ENCODE data around the gene SLC7A5. TPM values are rescaled to one million over a fixed set of nuclear protein-coding genes. Genes with fewer than 3 reads are reported as not detected.

The SLC7A5 gene
- total and polyA plus RNA-seq, 2 of the 13 experiments (the other 11 are each of a cell fraction or from before 2014, with no cell fraction given), result 79.6 to 155 TPM

DNA sequence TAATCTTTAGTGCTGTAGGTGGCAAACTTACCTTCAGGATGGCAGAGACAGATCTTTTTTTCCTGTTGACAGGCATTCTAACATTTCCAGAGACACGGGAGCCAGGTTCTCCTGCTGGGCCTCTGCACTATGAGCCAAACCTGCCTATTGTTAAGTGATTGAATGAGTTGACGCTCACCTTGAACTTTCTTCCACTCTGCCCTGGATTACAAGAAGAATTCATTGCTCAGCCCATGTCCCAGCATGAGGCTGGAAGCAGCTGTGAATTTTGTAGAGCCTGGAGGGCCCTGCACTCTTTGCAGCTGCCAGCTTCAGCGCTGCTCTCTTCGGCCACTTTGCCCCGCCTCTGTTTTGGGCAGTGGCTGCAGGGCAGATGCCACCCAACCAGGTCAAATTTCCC lies 9.4 kb upstream of the SLC7A5 start (continued):
- no peak for TF ChIP-seq RAD21 (CRISPR knock-in tag; IDR thresholded peaks at IDR 0.05)
- peak; percentile 80 for TF ChIP-seq ZNF205 (CRISPR knock-in tag; IDR thresholded peaks at IDR 0.05)
- TF ChIP-seq, protein P1, sequence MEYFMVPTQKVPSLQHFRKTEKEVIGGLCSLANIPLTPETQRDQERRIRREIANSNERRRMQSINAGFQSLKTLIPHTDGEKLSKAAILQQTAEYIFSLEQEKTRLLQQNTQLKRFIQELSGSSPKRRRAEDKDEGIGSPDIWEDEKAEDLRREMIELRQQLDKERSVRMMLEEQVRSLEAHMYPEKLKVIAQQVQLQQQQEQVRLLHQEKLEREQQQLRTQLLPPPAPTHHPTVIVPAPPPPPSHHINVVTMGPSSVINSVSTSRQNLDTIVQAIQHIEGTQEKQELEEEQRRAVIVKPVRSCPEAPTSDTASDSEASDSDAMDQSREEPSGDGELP (IDR thresholded peaks at IDR 0.05; ENCODE audit: borderline replicate concordance, low read depth), result peak; percentile 56; the same call in 1 of the 2 replicates
- TF ChIP-seq RAD51 (IDR thresholded peaks at IDR 0.05; ENCODE audit: borderline replicate concordance), result no peak
- TF ChIP-seq RXRA (CRISPR knock-in tag; IDR thresholded peaks at IDR 0.05), result peak; percentile 25; the same call in 1 of the 2 replicates
- TF ChIP-seq FOXO1 (CRISPR knock-in tag; IDR thresholded peaks at IDR 0.05), result no peak
- 0 out of 2 replicates have a peak, but pooled peaks have one; percentile 15 for TF ChIP-seq ELF3 (CRISPR knock-in tag; IDR thresholded peaks at IDR 0.05)
- peak; percentile 30; the same call in 1 of the 2 replicates for TF ChIP-seq ZNF547 (CRISPR knock-in tag; IDR thresholded peaks at IDR 0.05)
- TF ChIP-seq ARID5B (CRISPR knock-in tag; IDR thresholded peaks at IDR 0.05), result peak; percentile 39; the same call in 1 of the 2 replicates
- TF ChIP-seq ARID4A (CRISPR knock-in tag; IDR thresholded peaks at IDR 0.05; ENCODE audit: borderline replicate concordance), result no peak
- TF ChIP-seq, protein P2, sequence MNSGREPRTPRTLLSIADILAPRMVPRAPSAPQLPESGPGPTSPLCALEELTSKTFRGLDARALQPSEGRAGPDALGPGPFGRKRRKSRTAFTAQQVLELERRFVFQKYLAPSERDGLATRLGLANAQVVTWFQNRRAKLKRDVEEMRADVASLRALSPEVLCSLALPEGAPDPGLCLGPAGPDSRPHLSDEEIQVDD (CRISPR knock-in tag; IDR thresholded peaks at IDR 0.05; ENCODE audit: borderline replicate concordance), result no peak
- TF ChIP-seq ZNF136 (CRISPR knock-in tag; IDR thresholded peaks at IDR 0.05; ENCODE audit: low read depth), result no peak
- 0 out of 2 replicates have a peak, but pooled peaks have one; percentile 20 for TF ChIP-seq ZFY (CRISPR knock-in tag; IDR thresholded peaks at IDR 0.05)
- no peak for TF ChIP-seq ATF7 (IDR thresholded peaks at IDR 0.05)
- TF ChIP-seq ATF7 (CRISPR knock-in tag; IDR thresholded peaks at IDR 0.05), result 0 out of 2 replicates have a peak, but pooled peaks have one; percentile 1
- TF ChIP-seq ZEB1 (IDR thresholded peaks at IDR 0.05; ENCODE audit: insufficient replicate concordance, low read depth), result peak; percentile 73
- no peak for TF ChIP-seq POLR2AphosphoS5 (IDR thresholded peaks at IDR 0.05; ENCODE audit: low read depth, low read length)
- no peak for TF ChIP-seq ZNF383 (CRISPR knock-in tag; IDR thresholded peaks at IDR 0.05; ENCODE audit: borderline replicate concordance)
- no peak for TF ChIP-seq ZNF503 (CRISPR knock-in tag; IDR thresholded peaks at IDR 0.05)
- TF ChIP-seq ZNF737 (CRISPR knock-in tag; IDR thresholded peaks at IDR 0.05; ENCODE audit: borderline replicate concordance), result no peak
